Measurements from ENCODE around the gene RSBN1L. TPM values are rescaled to one million over a fixed set of nuclear protein-coding genes. Genes with fewer than 3 reads are reported as not detected.

The RSBN1L gene
- total and polyA plus RNA-seq, 12 donors: 7.9 to 21.3 (median 13.1) TPM

DNA sequence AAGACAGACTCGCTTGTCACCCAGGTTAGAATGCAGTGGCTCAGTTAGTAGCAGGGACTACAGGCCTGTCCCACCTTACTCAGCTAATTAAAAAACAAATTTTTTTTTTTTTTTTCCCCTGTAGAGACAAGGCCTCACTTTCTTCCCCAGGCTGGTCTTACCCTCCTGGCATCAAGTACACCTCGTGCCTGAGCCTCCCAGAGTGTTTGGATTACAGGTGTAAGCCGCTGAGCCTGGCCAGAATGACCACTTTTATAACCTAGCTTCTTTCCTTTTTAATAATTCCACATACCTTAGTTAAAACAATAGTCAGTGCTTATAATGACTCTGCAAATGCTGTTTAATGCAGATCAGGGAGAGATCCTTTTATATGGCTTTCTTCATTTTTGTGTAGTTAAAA, 31.3 kb downstream of the RSBN1L start:
- H3K36me3 ChIP-seq (replicated peaks in 1 of 2): no peaks in the 10 kb centered on the region
- WGBS, 4 donors: 92 to 98% (median 95%) methylated on average over 3 of the region's 3 CpGs
- no peak for DNase-seq
- H3K4me1 ChIP-seq (replicated peaks in 1 of 2): peaks cover 6 to 36% of the 10 kb centered on the region in 2 donors
- no peak for TF ChIP-seq POLR2A (IDR thresholded peaks at IDR 0.05)
- TF ChIP-seq, protein P1, sequence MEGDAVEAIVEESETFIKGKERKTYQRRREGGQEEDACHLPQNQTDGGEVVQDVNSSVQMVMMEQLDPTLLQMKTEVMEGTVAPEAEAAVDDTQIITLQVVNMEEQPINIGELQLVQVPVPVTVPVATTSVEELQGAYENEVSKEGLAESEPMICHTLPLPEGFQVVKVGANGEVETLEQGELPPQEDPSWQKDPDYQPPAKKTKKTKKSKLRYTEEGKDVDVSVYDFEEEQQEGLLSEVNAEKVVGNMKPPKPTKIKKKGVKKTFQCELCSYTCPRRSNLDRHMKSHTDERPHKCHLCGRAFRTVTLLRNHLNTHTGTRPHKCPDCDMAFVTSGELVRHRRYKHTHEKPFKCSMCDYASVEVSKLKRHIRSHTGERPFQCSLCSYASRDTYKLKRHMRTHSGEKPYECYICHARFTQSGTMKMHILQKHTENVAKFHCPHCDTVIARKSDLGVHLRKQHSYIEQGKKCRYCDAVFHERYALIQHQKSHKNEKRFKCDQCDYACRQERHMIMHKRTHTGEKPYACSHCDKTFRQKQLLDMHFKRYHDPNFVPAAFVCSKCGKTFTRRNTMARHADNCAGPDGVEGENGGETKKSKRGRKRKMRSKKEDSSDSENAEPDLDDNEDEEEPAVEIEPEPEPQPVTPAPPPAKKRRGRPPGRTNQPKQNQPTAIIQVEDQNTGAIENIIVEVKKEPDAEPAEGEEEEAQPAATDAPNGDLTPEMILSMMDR (IDR thresholded peaks at IDR 0.05): no peak
- H3K27ac ChIP-seq: no peak overlapping the region
- intact Hi-C loops (cut with DNase I): no loop called here
- H3K4me3 ChIP-seq: no peak overlapping the region
- no peaks in the 10 kb centered on the region for H3K9me3 ChIP-seq (replicated peaks in 1 of 3)
- H3K27me3 ChIP-seq: no peaks in the 10 kb centered on the region

DNA sequence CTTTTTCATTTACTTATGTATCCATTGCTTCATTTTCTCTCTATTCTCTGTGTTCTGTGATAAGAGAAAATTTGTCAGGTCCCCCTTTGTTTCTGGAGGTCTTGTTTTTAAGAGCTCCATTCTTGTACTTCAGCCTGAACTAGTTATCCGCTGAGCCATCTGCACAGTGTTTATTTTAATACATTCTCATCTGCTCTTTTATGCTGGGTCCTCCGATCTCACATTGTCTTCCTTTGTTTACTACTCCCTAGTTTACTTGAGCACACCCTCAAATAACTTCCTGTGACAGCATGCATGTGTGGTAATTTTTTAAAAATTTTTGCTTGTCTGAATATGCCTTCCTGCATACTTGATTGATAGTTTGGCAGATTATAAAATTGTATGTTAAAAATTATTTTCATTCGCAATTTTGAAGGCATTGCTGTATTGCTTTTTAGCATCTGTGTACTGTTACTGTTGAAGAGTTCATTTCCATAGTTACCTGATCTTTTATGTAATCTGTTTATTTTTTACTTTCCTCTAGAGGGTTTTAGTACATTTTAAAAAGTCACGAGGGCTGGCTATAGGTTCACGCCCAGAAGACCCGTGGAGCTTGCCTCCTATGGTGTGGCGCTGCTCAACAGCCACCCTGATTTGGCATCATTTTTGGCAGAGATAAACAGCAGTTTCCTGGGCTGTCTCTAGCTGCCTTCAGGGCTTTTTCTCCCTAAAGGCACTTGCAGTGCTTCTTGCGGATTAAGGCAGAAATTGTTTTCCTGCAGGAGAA, 31.9 kb downstream of the RSBN1L start:
- no peaks in the 10 kb centered on the region for H3K27me3 ChIP-seq
- DNase-seq: no peak
- H3K4me3 ChIP-seq: no peak overlapping the region
- no peaks in the 10 kb centered on the region for H3K36me3 ChIP-seq (replicated peaks in 1 of 2)
- 53 to 59% (median 56%) methylated on average over 7 to 8 of the region's 8 CpGs for WGBS, 4 donors
- no peaks in the 10 kb centered on the region for H3K9me3 ChIP-seq (replicated peaks in 1 of 3)
- H3K4me1 ChIP-seq (replicated peaks in 1 of 2): peaks cover 6 to 34% of the 10 kb centered on the region in 2 donors
- intact Hi-C loops (cut with DNase I): no loop called here
- H3K27ac ChIP-seq: no peak overlapping the region
- no peak for TF ChIP-seq POLR2A (IDR thresholded peaks at IDR 0.05)
- TF ChIP-seq, protein P1 (IDR thresholded peaks at IDR 0.05): no peak

DNA sequence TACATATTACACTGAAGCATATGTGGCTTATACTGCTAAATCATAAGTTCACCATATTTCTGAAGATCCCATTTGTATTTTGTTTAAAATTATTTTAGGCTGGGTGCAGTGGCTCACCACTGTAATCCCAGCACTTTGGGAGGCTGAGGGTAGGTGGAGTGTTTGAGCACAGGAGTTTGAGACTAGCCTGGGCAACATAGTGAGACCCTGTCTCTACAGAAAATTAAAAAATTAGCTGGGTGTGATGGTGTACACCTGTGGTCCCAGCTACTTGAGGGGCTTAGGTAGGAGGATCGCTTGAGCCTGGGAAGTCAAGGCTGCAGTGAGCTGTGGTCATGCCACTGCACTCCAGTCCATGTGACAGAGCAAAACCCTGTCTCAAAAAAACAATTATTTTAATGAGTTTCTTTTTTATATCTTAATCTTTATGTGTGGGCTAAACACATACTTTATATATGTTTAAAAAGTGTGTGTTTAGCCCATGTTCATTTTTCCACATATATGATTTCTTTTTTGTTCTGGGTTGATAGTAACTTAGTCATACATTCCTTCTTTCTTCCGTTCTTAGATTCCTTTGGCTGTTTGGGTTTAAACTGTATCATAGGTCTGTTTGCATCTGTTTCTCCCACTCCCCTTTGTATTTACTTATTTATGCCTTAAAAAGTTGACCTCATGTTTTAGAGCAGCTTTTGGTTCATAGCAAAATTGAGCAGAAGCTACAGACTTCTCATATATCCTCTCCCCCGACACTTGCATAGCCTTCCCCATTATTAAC, 33.5 kb downstream of the RSBN1L start:
- TF ChIP-seq, protein P1 (IDR thresholded peaks at IDR 0.05): no peak
- no peak for TF ChIP-seq POLR2A (IDR thresholded peaks at IDR 0.05)
- no peaks in the 10 kb centered on the region for H3K9me3 ChIP-seq (replicated peaks in 1 of 3)
- H3K27me3 ChIP-seq: no peaks in the 10 kb centered on the region
- no peaks in the 10 kb centered on the region for H3K36me3 ChIP-seq (replicated peaks in 1 of 2)
- intact Hi-C loops (cut with DNase I): no loop called here
- no peak overlapping the region for H3K4me3 ChIP-seq
- 82 to 89% (median 82%) methylated on average over 3 of the region's 3 CpGs for WGBS, 4 donors
- H3K4me1 ChIP-seq (replicated peaks in 1 of 2): peaks cover 6 to 39% of the 10 kb centered on the region in 2 donors
- no peak overlapping the region for H3K27ac ChIP-seq
- DNase-seq: no peak

DNA sequence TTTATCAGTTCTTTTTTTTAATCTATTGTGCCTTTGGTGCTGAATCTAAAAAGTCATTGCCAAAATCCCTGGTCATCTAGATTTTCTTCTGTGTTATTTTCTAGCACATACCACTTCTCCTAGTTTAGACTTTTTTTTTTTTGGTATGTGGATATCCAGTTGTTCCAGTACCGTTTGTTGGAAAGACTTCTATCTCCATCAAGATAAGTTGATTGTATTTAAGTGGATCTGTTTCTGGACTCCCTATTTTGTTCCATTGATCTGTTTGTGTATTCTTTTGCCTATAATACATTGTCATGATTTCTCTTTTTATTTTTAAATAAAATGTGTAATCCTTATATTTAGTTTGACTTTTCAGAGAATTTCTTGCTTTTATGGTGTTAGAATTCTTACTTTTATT, 35.5 kb downstream of the RSBN1L start:
- no peak for DNase-seq
- no peaks in the 10 kb centered on the region for H3K27me3 ChIP-seq
- 33 to 69% (median 53%) methylated on average over 1 of the region's 1 CpG for WGBS, 4 donors
- H3K27ac ChIP-seq: no peak overlapping the region
- no peak overlapping the region for H3K4me3 ChIP-seq
- intact Hi-C loops (cut with DNase I): no loop called here
- no peak for TF ChIP-seq POLR2A (IDR thresholded peaks at IDR 0.05)
- TF ChIP-seq, protein P1 (IDR thresholded peaks at IDR 0.05): no peak
- H3K36me3 ChIP-seq (replicated peaks in 1 of 2): no peaks in the 10 kb centered on the region
- H3K9me3 ChIP-seq (replicated peaks in 1 of 3): no peaks in the 10 kb centered on the region
- H3K4me1 ChIP-seq (replicated peaks in 1 of 2): peaks cover 6 to 48% of the 10 kb centered on the region in 2 donors
